K562 (cell line): ENCODE results near the gene CCDC7.

ENCODE experiments used
- ATF7 ChIP-seq: fragments of 450-650 bp; IDR thresholded peaks from 2 replicates; pipeline ENCODE4 v1.7.1; 2014; ENCODE audit warnings: mild to moderate bottlenecking, moderate library complexity
- BRF1 ChIP-seq: IDR thresholded peaks from 3 replicates; pipeline ENCODE4 v1.6.1; 2011; ENCODE audit warnings: borderline replicate concordance, mild to moderate bottlenecking; ENCODE audit not compliant: insufficient read length; ENCODE audit errors: extremely low read depth
- EP300 ChIP-seq: IDR thresholded peaks from 2 replicates; pipeline ENCODE4 v1.6.1; 2012; ENCODE audit warnings: low read length, improper control_type of control experiment
- ESRRB ChIP-seq: fragments of 250-450 bp; sonication (Bioruptor Pico); IDR thresholded peaks from 2 replicates; pipeline ENCODE4 v1.5.0; 2020; ENCODE audit warnings: mild to moderate bottlenecking, moderate library complexity, borderline replicate concordance
- HNRNPL ChIP-seq: fragments of 200-400 bp; formaldehyde crosslinking; IDR thresholded peaks from 2 replicates; pipeline ENCODE4 v1.6.1; 2017; ENCODE audit warnings: low read depth, mild to moderate bottlenecking, low read length
- JUNB ChIP-seq: fragments of 450-650 bp; formaldehyde crosslinking; conservative IDR thresholded peaks from 2 replicates; pipeline ENCODE4 v1.4.0; 2020; ENCODE audit warnings: mild to moderate bottlenecking
- MXI1 ChIP-seq: IDR thresholded peaks from 2 replicates; pipeline ENCODE4 v1.6.1; 2011; ENCODE audit warnings: low read depth, mild to moderate bottlenecking, improper control_type of control experiment, low read length
- NCOA4 ChIP-seq: fragments of 450-650 bp; IDR thresholded peaks from 2 replicates; pipeline ENCODE4 v1.6.1; 2018; ENCODE audit warnings: mild to moderate bottlenecking; ENCODE audit not compliant: partially characterized antibody
- RNF2 ChIP-seq: sonication (generic); IDR thresholded peaks from 2 replicates; pipeline ENCODE4 v1.6.1; 2016
- TAF1 ChIP-seq: IDR thresholded peaks from 2 replicates; pipeline ENCODE4 v1.6.1; 2011; ENCODE audit warnings: mild to moderate bottlenecking, low read length, moderate library complexity; ENCODE audit not compliant: insufficient read depth, control insufficient read depth, severe bottlenecking; ENCODE audit errors: extremely low read depth
- ZNF224 ChIP-seq: sonication (generic); formaldehyde crosslinking; IDR thresholded peaks from 2 replicates; pipeline ENCODE4 v1.8.0; 2022; ENCODE audit warnings: mild to moderate bottlenecking, missing genetic modification reagents
- ZNF431 ChIP-seq: sonication (generic); formaldehyde crosslinking; IDR thresholded peaks from 2 replicates; pipeline ENCODE4 v1.8.0; 2022; ENCODE audit warnings: mild to moderate bottlenecking, missing genetic modification reagents
- TF ChIP-seq, protein P1 (sequence below), 3 experiments: IDR thresholded peaks in 2 of 3; conservative IDR thresholded peaks in 1 of 3; 2 replicates each; pipeline ENCODE4 v1.5.1; 2011 to 2012; ENCODE audit warnings: low read length in 3 of 3, mild to moderate bottlenecking in 3 of 3, control low read depth in 2 of 3, improper control_type of control experiment in 1 of 3, inconsistent platforms in 1 of 3, low read depth in 1 of 3, mixed read lengths in 1 of 3, moderate library complexity in 1 of 3; ENCODE audit not compliant: insufficient read depth in 2 of 3
- TF ChIP-seq, protein P2 (sequence below): sonication (generic); formaldehyde crosslinking; IDR thresholded peaks from 2 replicates; pipeline ENCODE4 v1.5.0; 2020; ENCODE audit warnings: missing genetic modification reagents

DNA sequence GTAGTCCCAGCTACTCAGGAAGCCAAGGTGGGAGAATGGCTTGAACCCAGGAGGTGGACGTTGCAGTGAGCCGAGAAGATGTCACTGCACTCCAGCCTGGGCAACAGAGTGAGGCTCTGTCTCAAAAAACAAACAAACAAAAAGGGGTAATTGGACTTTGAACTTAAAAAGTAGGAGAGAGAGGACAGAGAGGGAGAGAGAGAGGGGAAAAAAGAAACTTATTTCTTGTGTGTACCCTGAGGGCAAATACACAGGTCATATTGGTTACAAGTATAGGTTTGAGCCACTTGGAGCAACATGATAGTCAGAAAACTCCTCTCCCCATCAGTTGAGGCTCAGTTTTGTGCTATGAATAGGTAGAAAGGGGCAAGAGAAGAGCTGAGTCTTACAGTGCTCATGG is 42.8 kb upstream of the CCDC7 start:
- TF ChIP-seq BRF1 (no peak), ATF7 (no peak), RNF2 (no peak), ESRRB (CRISPR knock-in tag) (no peak), EP300 (no peak), HNRNPL (no peak), NCOA4 (no peak), ZNF431 (CRISPR knock-in tag) (no peak), MXI1 (no peak), ZNF224 (CRISPR knock-in tag) (no peak), TAF1 (no peak), JUNB (no peak)
- TF ChIP-seq, protein P1, sequence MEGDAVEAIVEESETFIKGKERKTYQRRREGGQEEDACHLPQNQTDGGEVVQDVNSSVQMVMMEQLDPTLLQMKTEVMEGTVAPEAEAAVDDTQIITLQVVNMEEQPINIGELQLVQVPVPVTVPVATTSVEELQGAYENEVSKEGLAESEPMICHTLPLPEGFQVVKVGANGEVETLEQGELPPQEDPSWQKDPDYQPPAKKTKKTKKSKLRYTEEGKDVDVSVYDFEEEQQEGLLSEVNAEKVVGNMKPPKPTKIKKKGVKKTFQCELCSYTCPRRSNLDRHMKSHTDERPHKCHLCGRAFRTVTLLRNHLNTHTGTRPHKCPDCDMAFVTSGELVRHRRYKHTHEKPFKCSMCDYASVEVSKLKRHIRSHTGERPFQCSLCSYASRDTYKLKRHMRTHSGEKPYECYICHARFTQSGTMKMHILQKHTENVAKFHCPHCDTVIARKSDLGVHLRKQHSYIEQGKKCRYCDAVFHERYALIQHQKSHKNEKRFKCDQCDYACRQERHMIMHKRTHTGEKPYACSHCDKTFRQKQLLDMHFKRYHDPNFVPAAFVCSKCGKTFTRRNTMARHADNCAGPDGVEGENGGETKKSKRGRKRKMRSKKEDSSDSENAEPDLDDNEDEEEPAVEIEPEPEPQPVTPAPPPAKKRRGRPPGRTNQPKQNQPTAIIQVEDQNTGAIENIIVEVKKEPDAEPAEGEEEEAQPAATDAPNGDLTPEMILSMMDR (IDR thresholded peaks at IDR 0.05 in 2 of 3, conservative IDR thresholded peaks at IDR 0.05 in 1 of 3; ENCODE audit: insufficient read depth in 2 of 3, low read depth in 1 of 3, low read length in 3 of 3), result no peak
- TF ChIP-seq, protein P2, sequence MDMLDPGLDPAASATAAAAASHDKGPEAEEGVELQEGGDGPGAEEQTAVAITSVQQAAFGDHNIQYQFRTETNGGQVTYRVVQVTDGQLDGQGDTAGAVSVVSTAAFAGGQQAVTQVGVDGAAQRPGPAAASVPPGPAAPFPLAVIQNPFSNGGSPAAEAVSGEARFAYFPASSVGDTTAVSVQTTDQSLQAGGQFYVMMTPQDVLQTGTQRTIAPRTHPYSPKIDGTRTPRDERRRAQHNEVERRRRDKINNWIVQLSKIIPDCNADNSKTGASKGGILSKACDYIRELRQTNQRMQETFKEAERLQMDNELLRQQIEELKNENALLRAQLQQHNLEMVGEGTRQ, result no peak
